K562 (cell line): ENCODE results near the gene DPM2. TPM values are rescaled to one million over a fixed set of nuclear protein-coding genes. Genes with fewer than 3 reads are reported as not detected.

Experiments
- ATAC-seq: fragments of 200-7000 bp; cut with Tn5 transposase; 3 replicates; pipeline ENCODE4 v1.9.1; 2020; ENCODE audit warnings: moderate library complexity
- BruUV-seq: library from RNA; stranded (reverse); fragments of 400-500 nt; replicated peaks from 2 replicates; lab custom pipeline; 2021; lab: Mats Ljungman, UMichigan
- CTCF ChIA-PET: fragments of 300-600 bp; formaldehyde crosslinking; extraction: SDS; loops from one replicate; lab custom pipeline; 2021; ENCODE audit warnings: low intra/inter-chr PET ratio; lab: Yijun Ruan, JAX
- POLR2A ChIA-PET: fragments of 300-600, 350-650 bp; sonication (Branson Sonifier 250); formaldehyde crosslinking; extraction: SDS; loops from one replicate; lab custom pipeline; 2021; ENCODE audit warnings: antibody characterized with exemption, inconsistent platforms; lab: Yijun Ruan, JAX
- DNase-seq, 4 experiments: peaks; one replicate each; pipeline versions ENCODE4 v3.0.0 to v3.0.0-alpha.2; 2011 to 2018; ENCODE audit warnings: low spot score in 3 of 4, mixed read lengths in 3 of 4; ENCODE audit errors: extremely low read depth in 1 of 4
- FAIRE-seq: peaks from 2 replicates; lab custom pipeline; 2011; peaks lifted over from hg19 to GRCh38; lab: Jason Lieb, UNC
- H2AFZ ChIP-seq: 2 replicates; pipeline ENCODE4 v1.6.0; 2011; ENCODE audit warnings: low read depth, low read length, control low read depth, inconsistent platforms
- H3K27ac ChIP-seq: fragments of 200-600 bp; 3 replicates; pipeline ENCODE4 v1.8.0; 2011; ENCODE audit warnings: low read depth, mild to moderate bottlenecking, control low read depth, inconsistent platforms, low read length, moderate library complexity, mixed read lengths; ENCODE audit errors: extremely low read depth
- H3K27me3 ChIP-seq, 2 experiments: fragments of 300-600 bp in 1 of 2; 2 replicates in 1 of 2; 3 replicates in 1 of 2; pipeline versions ENCODE4 v1.6.0 to v1.8.0; 2011; ENCODE audit warnings: inconsistent platforms in 2 of 2, low read length in 2 of 2, mild to moderate bottlenecking in 1 of 2, mixed read lengths in 1 of 2, moderate library complexity in 1 of 2; ENCODE audit not compliant: control insufficient read depth in 2 of 2, insufficient read depth in 2 of 2
- H3K36me3 ChIP-seq: fragments of 300-600 bp; 3 replicates; pipeline ENCODE4 v1.8.0; 2011; ENCODE audit warnings: mild to moderate bottlenecking, low read length, inconsistent platforms; ENCODE audit not compliant: control insufficient read depth, insufficient read depth
- H3K4me1 ChIP-seq, 2 experiments: fragments of 200-600 bp in 1 of 2; replicated peaks in 1 of 2; 2 replicates in 1 of 2; 3 replicates in 1 of 2; pipeline versions ENCODE4 v1.5.1 to v1.8.0; 2011; ENCODE audit warnings: inconsistent platforms in 2 of 2, low read length in 2 of 2, mild to moderate bottlenecking in 1 of 2, mixed read lengths in 1 of 2, moderate library complexity in 1 of 2; ENCODE audit not compliant: control insufficient read depth in 2 of 2, insufficient read depth in 2 of 2
- H3K4me2 ChIP-seq: 2 replicates; pipeline ENCODE4 v1.6.1; 2011; ENCODE audit warnings: low read length, control low read depth, inconsistent platforms, mixed read lengths; ENCODE audit not compliant: insufficient read depth
- H3K4me3 ChIP-seq: fragments of 200-600 bp; sonication (generic), shearing (Covaris generic); 2 replicates; pipeline ENCODE4 v1.5.1; 2016; ENCODE audit warnings: control low read depth, inconsistent platforms
- H3K79me2 ChIP-seq: fragments of 200-600 bp; 3 replicates; pipeline ENCODE4 v1.8.0; 2011; ENCODE audit warnings: low read length, inconsistent platforms; ENCODE audit not compliant: control insufficient read depth, insufficient read depth
- H3K9ac ChIP-seq, 2 experiments: 2 replicates each; pipeline versions ENCODE4 v1.6.0 to v1.6.1; 2011; ENCODE audit warnings: low read depth in 2 of 2, low read length in 2 of 2, control low read depth in 1 of 2, inconsistent platforms in 1 of 2, mild to moderate bottlenecking in 1 of 2, mixed read lengths in 1 of 2; ENCODE audit not compliant: insufficient read depth in 1 of 2
- H3K9me1 ChIP-seq: one replicate; pipeline ENCODE4 v1.6.0; 2011; ENCODE audit warnings: inconsistent platforms, mild to moderate bottlenecking, low read length, moderate library complexity; ENCODE audit not compliant: control insufficient read depth, insufficient read depth
- H3K9me3 ChIP-seq: replicated peaks from 2 replicates; pipeline ENCODE4 v1.5.1; 2011; ENCODE audit warnings: low read depth, low read length, inconsistent platforms; ENCODE audit not compliant: control insufficient read depth, insufficient read depth
- H4K20me1 ChIP-seq: replicated peaks from 2 replicates; pipeline ENCODE4 v1.6.1; 2011; ENCODE audit warnings: low read length, inconsistent platforms, mixed read lengths; ENCODE audit not compliant: control insufficient read depth, insufficient read depth
- AFF4 ChIP-seq: sonication (generic); formaldehyde crosslinking; IDR thresholded peaks from 2 replicates; pipeline ENCODE4 v1.8.0; 2023; ENCODE audit warnings: mild to moderate bottlenecking, missing genetic modification reagents
- E2F3 ChIP-seq: fragments of 250-450 bp; sonication (Bioruptor Pico); IDR thresholded peaks from 2 replicates; pipeline ENCODE4 v1.4.0; 2020; ENCODE audit warnings: mild to moderate bottlenecking
- HDAC3 ChIP-seq: fragments of 450-650 bp; IDR thresholded peaks from 2 replicates; pipeline ENCODE4 v1.6.1; 2018; ENCODE audit warnings: borderline replicate concordance, mild to moderate bottlenecking, moderate library complexity; ENCODE audit not compliant: partially characterized antibody
- NFXL1 ChIP-seq: fragments of 450-650 bp; formaldehyde crosslinking; IDR thresholded peaks from 2 replicates; pipeline ENCODE4 v1.4.0; 2021; ENCODE audit warnings: mild to moderate bottlenecking
- PHF21A ChIP-seq: fragments of 450-650 bp; IDR thresholded peaks from 2 replicates; pipeline ENCODE4 v1.6.1; 2017; ENCODE audit warnings: low read depth, borderline replicate concordance
- RBFOX2 ChIP-seq: fragments of 200-400 bp; formaldehyde crosslinking; IDR thresholded peaks from 2 replicates; pipeline ENCODE4 v1.6.1; 2017; ENCODE audit warnings: low read depth, mild to moderate bottlenecking, low read length, moderate library complexity
- SIX5 ChIP-seq, 2 experiments: IDR thresholded peaks; 2 replicates each; pipeline ENCODE4 v1.6.1; 2011; ENCODE audit warnings: low read length in 2 of 2, borderline replicate concordance in 1 of 2, low read depth in 1 of 2, mild to moderate bottlenecking in 1 of 2, moderate library complexity in 1 of 2; ENCODE audit not compliant: insufficient read depth in 1 of 2
- ZNF444 ChIP-seq: fragments of 250-450 bp; sonication (Bioruptor Pico); IDR thresholded peaks from 2 replicates; pipeline ENCODE4 v1.4.0; 2020; ENCODE audit warnings: mild to moderate bottlenecking, moderate library complexity
- ZNF717 ChIP-seq: fragments of 250-450 bp; sonication (Bioruptor Pico); IDR thresholded peaks from 2 replicates; pipeline ENCODE4 v1.5.0; 2021
- ZNF785 ChIP-seq: fragments of 250-450 bp; sonication (Bioruptor Pico); IDR thresholded peaks from 2 replicates; pipeline ENCODE4 v1.4.0; 2020; ENCODE audit warnings: mild to moderate bottlenecking
- WGBS: fragments of 100-300 bp; shearing (Covaris generic); methylation state at CpG from one replicate; pipeline ENCODE4 v1.1.6; 2016; ENCODE audit warnings: low coverage, mixed read lengths; ENCODE audit not compliant: insufficient coverage; ENCODE audit errors: missing lambda C conversion rate; 5-methylcytosine and 5-hydroxymethylcytosine counted together
- in situ Hi-C: fragments of 300-500 bp; cut with MboI; formaldehyde crosslinking; loops from 4 replicates; pipeline ENCODE4 v1.15.0; 2018; ENCODE audit warnings: inconsistent platforms, mixed read lengths
- intact Hi-C: fragments of 100-400 bp; cut with micrococcal nuclease; formaldehyde crosslinking; loops from 2 replicates; pipeline ENCODE4 v1.14.2; 2022
- polyA plus RNA-seq, 8 experiments: library from polyadenylated mRNA; depleted of rRNA in 4 of 8; stranded (reverse) in 5 of 8; unstranded in 3 of 8; fragments of >200 nt; fragmentation: Nextera tagmentation in 2 of 8; fragmentation: Illumina TruSeq in 1 of 8; extraction: Ambion mirVana in 2 of 8; extraction: Trizol in 1 of 8; gene quantifications; 2 replicates each; pipeline versions ENCODE4 v1.2.1 to v1.2.3, GENCODE V29; 2011 to 2014; ENCODE audit warnings: inconsistent platforms in 1 of 8, missing spikeins in 1 of 8
- total RNA-seq, 7 experiments: library from RNA; depleted of rRNA in 6 of 7; stranded (reverse); fragments of >200 nt in 6 of 7; fragmentation: Illumina TruSeq in 2 of 7; extraction: Trizol in 2 of 7; gene quantifications; 2 replicates each; pipeline versions ENCODE4 v1.2.1 to v1.2.3, GENCODE V29; 2011 to 2021; ENCODE audit warnings: low replicate concordance in 1 of 7
- TF ChIP-seq, protein P1 (sequence below): IDR thresholded peaks from 3 replicates; pipeline ENCODE4 v1.6.1; 2011; ENCODE audit warnings: borderline replicate concordance, mild to moderate bottlenecking, moderate library complexity; ENCODE audit not compliant: insufficient read length; ENCODE audit errors: extremely low read depth

Gene DPM2
- total and polyA plus RNA-seq, 9 of the 15 experiments (the other 6 are each of a cell fraction or from before 2014, with no cell fraction given): 43.5 to 126 (median 71.1) TPM

GRCh38 chr9:127895811-127896210 is 41.8 kb downstream of the DPM2 start:
- CTCF ChIA-PET: no interaction called here
- no peak for FAIRE-seq

GRCh38 chr9:127893392-127893791 is 44.3 kb downstream of the DPM2 start:
- Histone ChIP-seq H3K79me2 (peaks cover 18% of the 10 kb centered on the region), H3K27me3 (no peaks in the 10 kb centered on the region), H4K20me1 (no peaks in the 10 kb centered on the region), H3K4me1 (peaks cover 1 to 28% of the 10 kb centered on the region in 2 experiments), H3K36me3 (peaks cover 77% of the 10 kb centered on the region), H3K9me1 (no peaks in the 10 kb centered on the region), H3K4me3 (no peak overlapping the region), H3K4me2 (no peak overlapping the region), H2AFZ (no peak overlapping the region), H3K27ac (no peak overlapping the region), H3K9ac (no peak overlapping the region), H3K9me3 (peaks cover 4% of the 10 kb centered on the region)
- 90% methylated on average over 4 of the region's 4 CpGs for WGBS
- POLR2A ChIA-PET: interaction anchor here (1.1 kb wide), 1 partner anchor 9 kb away, joined by 3 read pairs; no protein-coding TSS in a partner anchor
- CTCF ChIA-PET: no interaction called here
- ATAC-seq: no peak
- no TSS peak for BruUV-seq
- TF ChIP-seq, protein P1, sequence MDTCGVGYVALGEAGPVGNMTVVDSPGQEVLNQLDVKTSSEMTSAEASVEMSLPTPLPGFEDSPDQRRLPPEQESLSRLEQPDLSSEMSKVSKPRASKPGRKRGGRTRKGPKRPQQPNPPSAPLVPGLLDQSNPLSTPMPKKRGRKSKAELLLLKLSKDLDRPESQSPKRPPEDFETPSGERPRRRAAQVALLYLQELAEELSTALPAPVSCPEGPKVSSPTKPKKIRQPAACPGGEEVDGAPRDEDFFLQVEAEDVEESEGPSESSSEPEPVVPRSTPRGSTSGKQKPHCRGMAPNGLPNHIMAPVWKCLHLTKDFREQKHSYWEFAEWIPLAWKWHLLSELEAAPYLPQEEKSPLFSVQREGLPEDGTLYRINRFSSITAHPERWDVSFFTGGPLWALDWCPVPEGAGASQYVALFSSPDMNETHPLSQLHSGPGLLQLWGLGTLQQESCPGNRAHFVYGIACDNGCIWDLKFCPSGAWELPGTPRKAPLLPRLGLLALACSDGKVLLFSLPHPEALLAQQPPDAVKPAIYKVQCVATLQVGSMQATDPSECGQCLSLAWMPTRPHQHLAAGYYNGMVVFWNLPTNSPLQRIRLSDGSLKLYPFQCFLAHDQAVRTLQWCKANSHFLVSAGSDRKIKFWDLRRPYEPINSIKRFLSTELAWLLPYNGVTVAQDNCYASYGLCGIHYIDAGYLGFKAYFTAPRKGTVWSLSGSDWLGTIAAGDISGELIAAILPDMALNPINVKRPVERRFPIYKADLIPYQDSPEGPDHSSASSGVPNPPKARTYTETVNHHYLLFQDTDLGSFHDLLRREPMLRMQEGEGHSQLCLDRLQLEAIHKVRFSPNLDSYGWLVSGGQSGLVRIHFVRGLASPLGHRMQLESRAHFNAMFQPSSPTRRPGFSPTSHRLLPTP: no peak
- TF ChIP-seq AFF4 (no peak), ZNF444 (CRISPR knock-in tag) (no peak), E2F3 (CRISPR knock-in tag) (no peak), HDAC3 (no peak)
- no peak for DNase-seq
- FAIRE-seq: no peak
- intact Hi-C loops: no loop called here
- in situ Hi-C loops: no loop called here

More at GRCh38 chr9:127895811-127896210, 41.8 kb downstream of the DPM2 start:
- no peak for DNase-seq
- H3K9ac ChIP-seq: peak overlapping the region in 1 of 2 experiments; percentile 32; a peak in 1 of 4 replicates
- in situ Hi-C loops: no loop called here
- WGBS: 96% methylated on average over 8 of the region's 8 CpGs
- no peak for TF ChIP-seq ZNF785
- TF ChIP-seq ZNF717: no peak
- TF ChIP-seq SIX5 (IDR thresholded peaks at IDR 0.05; ENCODE audit: borderline replicate concordance in 1 of 2, insufficient read depth in 1 of 2, low read depth in 1 of 2, low read length in 2 of 2): no peak
- TF ChIP-seq RBFOX2: 0 out of 2 replicates have a peak, but pooled peaks have one; percentile 23
- no peak for TF ChIP-seq PHF21A
- TF ChIP-seq NFXL1 (CRISPR knock-in tag): no peak
- intact Hi-C loops: loop anchor here (2.0 kb wide), 1 partner anchor 21 kb away; the partner anchor contains the start of gene ST6GALNAC4
- no peak for ATAC-seq
- peaks cover 4% of the 10 kb centered on the region for H3K9me3 ChIP-seq
- H3K4me3 ChIP-seq: no peak overlapping the region
- POLR2A ChIA-PET: interaction anchor here (0.6 to 2.9 kb wide), 6 partner anchors 7 to 452 kb away, joined by 3 to 12 read pairs (median 4); no protein-coding TSS in a partner anchor
- H3K36me3 ChIP-seq: peaks cover 59% of the 10 kb centered on the region
- no peak overlapping the region for H3K27ac ChIP-seq
- no peak overlapping the region for H3K4me2 ChIP-seq
- no peak overlapping the region for H2AFZ ChIP-seq
- no TSS peak for BruUV-seq
- no peaks in the 10 kb centered on the region; the same call in 1 of the 2 replicates for H4K20me1 ChIP-seq
- H3K79me2 ChIP-seq: peaks cover 27% of the 10 kb centered on the region
- H3K27me3 ChIP-seq: no peaks in the 10 kb centered on the region
- H3K9me1 ChIP-seq: no peaks in the 10 kb centered on the region
- peaks cover 8 to 36% of the 10 kb centered on the region in 2 experiments for H3K4me1 ChIP-seq
